HG03558 (cell line): ENCODE data around the gene FAM162A.

Experiments used
- ATAC-seq: cut with Tn5 transposase; IDR thresholded peaks from one replicate; pipeline ENCODE4 v1.9.1; 2021; ENCODE audit warnings: moderate number of reproducible peaks; ENCODE audit not compliant: unreplicated experiment; ENCODE audit errors: extremely low read depth

Gene FAM162A

GRCh38 chr3:122382888-122383666, 905 bp upstream of the FAM162A start, which contains the start of gene MIX23:
MIX23 (minus strand) TSS chr3:122383231; CDS start chr3:122383224, 7 bp downstream.
- no peak for ATAC-seq

- ATAC-seq = no peak
Measured at GRCh38 chr3:122387709-122388108, 3.7 kb downstream of the FAM162A start.

- ATAC-seq = no peak
Measured at GRCh38 chr3:122389197-122389596, 5.2 kb downstream of the FAM162A start.

- no peak for ATAC-seq
Measured at GRCh38 chr3:122389892-122390291, 5.9 kb downstream of the FAM162A start.

GRCh38 chr3:122390665-122391064, 6.7 kb downstream of the FAM162A start:
- ATAC-seq = no peak

GRCh38 chr3:122391681-122392446, 7.9 kb downstream of the FAM162A start:
- no peak for ATAC-seq

- no peak for ATAC-seq
Measured at GRCh38 chr3:122392868-122393844, 9.2 kb downstream of the FAM162A start.

GRCh38 chr3:122394173-122394572, 10.2 kb downstream of the FAM162A start:
- ATAC-seq = no peak

- ATAC-seq = no peak
Measured at GRCh38 chr3:122395582-122395981, 11.6 kb downstream of the FAM162A start.

- ATAC-seq = no peak
Measured at GRCh38 chr3:122396511-122396910, 12.5 kb downstream of the FAM162A start.

- no peak for ATAC-seq
Measured at GRCh38 chr3:122397201-122397600, 13.2 kb downstream of the FAM162A start.

- ATAC-seq = no peak
Measured at GRCh38 chr3:122398920-122399319, 14.9 kb downstream of the FAM162A start.

- ATAC-seq = no peak
Measured at GRCh38 chr3:122403489-122403888, 19.5 kb downstream of the FAM162A start.

GRCh38 chr3:122405015-122405414, 21.0 kb downstream of the FAM162A start:
- no peak for ATAC-seq

GRCh38 chr3:122406198-122406597, 22.2 kb downstream of the FAM162A start:
- ATAC-seq = no peak

GRCh38 chr3:122407946-122408345, 24.0 kb downstream of the FAM162A start:
- ATAC-seq = no peak

- no peak for ATAC-seq
Measured at GRCh38 chr3:122409446-122409845, 25.5 kb downstream of the FAM162A start.

GRCh38 chr3:122410111-122410510, 26.1 kb downstream of the FAM162A start:
- no peak for ATAC-seq

GRCh38 chr3:122410639-122411038, 26.7 kb downstream of the FAM162A start:
- ATAC-seq = no peak

GRCh38 chr3:122414391-122414790, 30.4 kb downstream of the FAM162A start:
- no peak for ATAC-seq
